IMR-90 (cell line): Measurements from ENCODE around the gene TMPRSS13. TPM values are rescaled to one million over a fixed set of nuclear protein-coding genes. Genes with fewer than 3 reads are reported as not detected.
"Not testable (repeated sequence)": the region's sequence is repeated elsewhere in the genome, so short reads cannot be mapped to it uniquely, and the experiment has no call there.

ENCODE experiments used
- ATAC-seq: fragments of 200-7000 bp; cut with Tn5 transposase; 2 replicates; pipeline ENCODE4 v1.9.1; 2020; ENCODE audit warnings: low read depth, mild to moderate bottlenecking, moderate library complexity
- BruUV-seq: library from RNA; stranded (reverse); fragments of 400-500 nt; replicated peaks from 2 replicates; lab custom pipeline; 2021; lab: Mats Ljungman, UMichigan
- CTCF ChIA-PET: fragments of 300-600 bp; formaldehyde crosslinking; extraction: SDS; loops from one replicate; lab custom pipeline; 2021; ENCODE audit warnings: antibody characterized with exemption; lab: Yijun Ruan, JAX
- POLR2A ChIA-PET: fragments of 300-600 bp; sonication (Branson Sonifier 250); formaldehyde crosslinking; loops from one replicate; lab custom pipeline; 2022; ENCODE audit warnings: antibody characterized with exemption; ENCODE audit not compliant: unreplicated experiment; lab: Charles Lee
- DNase-seq: peaks from one replicate; pipeline ENCODE4 v3.0.0; 2013
- H2AFZ ChIP-seq: replicated peaks from 2 replicates; pipeline ENCODE3; 2013; ENCODE audit warnings: low read length, mild to moderate bottlenecking; ENCODE audit not compliant: poor library complexity
- H2AK5ac ChIP-seq: 2 replicates; pipeline ENCODE4 v1.6.1; 2013; ENCODE audit warnings: low read depth, low read length, inconsistent platforms
- H2AK9ac ChIP-seq: replicated peaks from 2 replicates; pipeline ENCODE3; 2013; ENCODE audit warnings: mild to moderate bottlenecking, low read depth, low read length, moderate library complexity; ENCODE audit not compliant: poor library complexity
- H2BK120ac ChIP-seq: 2 replicates; pipeline ENCODE4 v1.6.1; 2013; ENCODE audit warnings: low read depth, low read length, inconsistent platforms
- H2BK15ac ChIP-seq: 3 replicates; pipeline ENCODE4 v1.6.1; 2013; ENCODE audit warnings: low read depth, low read length, inconsistent platforms
- H2BK20ac ChIP-seq: 2 replicates; pipeline ENCODE4 v1.6.1; 2013; ENCODE audit warnings: low read depth, mild to moderate bottlenecking, inconsistent platforms, low read length, moderate library complexity
- H2BK5ac ChIP-seq: 2 replicates; pipeline ENCODE4 v1.6.1; 2013; ENCODE audit warnings: mild to moderate bottlenecking, low read depth, low read length, inconsistent platforms; ENCODE audit not compliant: poor library complexity, severe bottlenecking
- H3K14ac ChIP-seq: replicated peaks from 2 replicates; pipeline ENCODE4 v1.6.1; 2013; ENCODE audit warnings: low read depth, low read length, inconsistent platforms
- H3K18ac ChIP-seq: 2 replicates; pipeline ENCODE4 v1.6.1; 2013; ENCODE audit warnings: low read depth, low read length, control low read depth
- H3K23ac ChIP-seq: 2 replicates; pipeline ENCODE4 v1.6.1; 2013; ENCODE audit warnings: low read depth, low read length, inconsistent platforms
- H3K27ac ChIP-seq: 2 replicates; pipeline ENCODE4 v1.5.1; 2013; ENCODE audit warnings: mild to moderate bottlenecking, control low read depth, low read length; ENCODE audit not compliant: insufficient read depth
- H3K27me3 ChIP-seq: 2 replicates; pipeline ENCODE4 v1.6.1; 2013; ENCODE audit warnings: low read length; ENCODE audit not compliant: control insufficient read depth, insufficient read depth
- H3K36me3 ChIP-seq: 2 replicates; pipeline ENCODE4 v1.6.1; 2013; ENCODE audit warnings: low read length, mixed read lengths; ENCODE audit not compliant: control insufficient read depth, insufficient read depth
- H3K4ac ChIP-seq: 2 replicates; pipeline ENCODE4 v1.6.1; 2013; ENCODE audit warnings: low read depth, low read length, inconsistent platforms
- H3K4me1 ChIP-seq: 2 replicates; pipeline ENCODE4 v1.6.1; 2013; ENCODE audit warnings: low read length, mixed read lengths; ENCODE audit not compliant: control insufficient read depth, insufficient read depth
- H3K4me2 ChIP-seq: 2 replicates; pipeline ENCODE4 v1.6.1; 2013; ENCODE audit warnings: low read depth, mild to moderate bottlenecking, control low read depth, low read length, moderate library complexity
- H3K4me3 ChIP-seq: 2 replicates; pipeline ENCODE4 v1.5.1; 2013; ENCODE audit warnings: low read depth, mild to moderate bottlenecking, control low read depth, low read length, moderate library complexity; ENCODE audit not compliant: insufficient read depth
- H3K56ac ChIP-seq: 2 replicates; pipeline ENCODE4 v1.6.1; 2013; ENCODE audit warnings: low read length, inconsistent platforms; ENCODE audit not compliant: insufficient read depth; ENCODE audit errors: extremely low read depth
- H3K79me1 ChIP-seq, 2 experiments: 2 replicates each; pipeline ENCODE4 v1.6.1; 2013; ENCODE audit warnings: low read length in 2 of 2, inconsistent platforms in 1 of 2, low read depth in 1 of 2
- H3K9ac ChIP-seq: 2 replicates; pipeline ENCODE4 v1.6.1; 2013; ENCODE audit warnings: low read depth, low read length, control low read depth
- H3K9me1 ChIP-seq: 2 replicates; pipeline ENCODE4 v1.6.1; 2013; ENCODE audit warnings: low read length, inconsistent platforms; ENCODE audit not compliant: insufficient read depth
- H3K9me3 ChIP-seq: 2 replicates; pipeline ENCODE4 v1.6.1; 2013; ENCODE audit warnings: low read length; ENCODE audit not compliant: control insufficient read depth, insufficient read depth
- H4K20me1 ChIP-seq: 2 replicates; pipeline ENCODE4 v1.6.1; 2013; ENCODE audit warnings: low read length, inconsistent platforms; ENCODE audit not compliant: insufficient read depth
- H4K5ac ChIP-seq: 2 replicates; pipeline ENCODE4 v1.6.1; 2013; ENCODE audit warnings: mild to moderate bottlenecking, low read depth, low read length, control low read depth
- H4K8ac ChIP-seq, 2 experiments: 2 replicates each; pipeline ENCODE4 v1.6.1; 2013; ENCODE audit warnings: low read depth in 2 of 2, low read length in 2 of 2, control low read depth in 1 of 2, inconsistent platforms in 1 of 2
- H4K91ac ChIP-seq: 2 replicates; pipeline ENCODE4 v1.6.1; 2013; ENCODE audit warnings: low read depth, low read length, inconsistent platforms; ENCODE audit not compliant: insufficient read depth
- WGBS, 2 experiments: methylation state at CpG; one replicate each; pipeline versions ENCODE4 v1.1.5 to v1.1.7; 2013; ENCODE audit warnings: missing lambda C conversion rate in 2 of 2; ENCODE audit not compliant: insufficient read length in 1 of 2; ENCODE audit errors: extremely low coverage in 2 of 2; 5-methylcytosine and 5-hydroxymethylcytosine counted together
- dilution Hi-C: fragments of 300-500 bp; cut with HindIII; formaldehyde crosslinking; loops from one replicate; pipeline ENCODE4 v1.14.3; 2018; ENCODE audit warnings: low sequenced_read_pairs; ENCODE audit not compliant: unreplicated experiment
- in situ Hi-C: fragments of 300-500 bp; cut with MboI; formaldehyde crosslinking; loops from 3 replicates; pipeline ENCODE4 v1.14.3; 2019; ENCODE audit warnings: low sequenced_read_pairs, inconsistent platforms, mixed read lengths
- intact Hi-C: fragments of 100-400 bp; cut with micrococcal nuclease; formaldehyde crosslinking; loops from 2 replicates; pipeline ENCODE4 v1.10.0; 2022
- polyA plus RNA-seq, 3 experiments: library from polyadenylated mRNA; depleted of rRNA; stranded (reverse); fragments of >200 nt; gene quantifications; 2 replicates each; pipeline ENCODE4 v1.2.3, GENCODE V29; 2012; ENCODE audit warnings: low replicate concordance in 1 of 3
- total RNA-seq: library from RNA; depleted of rRNA; stranded (reverse); fragments of >200 nt; gene quantifications from 2 replicates; pipeline ENCODE4 v1.2.3, GENCODE V29; 2012

The TMPRSS13 gene
- total and polyA plus RNA-seq, 2 of the 4 experiments (the other 2 are of a cell fraction) = not detected

- H3K9me3 ChIP-seq, H4K91ac ChIP-seq, H2BK120ac ChIP-seq, H3K4me3 ChIP-seq, H3K36me3 ChIP-seq, H2AK9ac ChIP-seq, H4K5ac ChIP-seq, H2BK20ac ChIP-seq, POLR2A ChIA-PET, H3K9ac ChIP-seq, H2BK5ac ChIP-seq, H3K9me1 ChIP-seq, DNase-seq, H3K27ac ChIP-seq, H4K8ac ChIP-seq, H2BK15ac ChIP-seq, ATAC-seq, H3K4me1 ChIP-seq, H3K23ac ChIP-seq, BruUV-seq, H3K4me2 ChIP-seq, H3K79me1 ChIP-seq, H3K14ac ChIP-seq, H2AK5ac ChIP-seq, H2AFZ ChIP-seq, H3K18ac ChIP-seq, CTCF ChIA-PET, H3K4ac ChIP-seq, in situ Hi-C loops, H4K20me1 ChIP-seq, dilution Hi-C loops, intact Hi-C loops, H3K56ac ChIP-seq: not testable (repeated sequence)
- peaks cover 18% of the 10 kb centered on the region for H3K27me3 ChIP-seq
- WGBS, 2 experiments = 60% methylated on average over 2 of the region's 7 CpGs; no CpG with 5 or more reads in 1 of the 2 experiments
These were observed 3.0 kb downstream of the TMPRSS13 start for GRCh38 chr11:117926166-117926565.
